SK-MEL-5 (cell line): ENCODE measurements around the gene ARHGAP24. TPM values are rescaled to one million over a fixed set of nuclear protein-coding genes. Genes with fewer than 3 reads are reported as not detected.
"Not testable (repeated sequence)": the region's sequence is repeated elsewhere in the genome, so short reads cannot be mapped to it uniquely, and the experiment has no call there.

Experiments used
- DNase-seq: peaks from one replicate; pipeline ENCODE4 v3.0.0-alpha.2; 2016; ENCODE audit warnings: low read depth, low spot score
- in situ Hi-C: cut with HindIII; loops from 2 replicates; pipeline ENCODE4 v1.10.0; 2016; ENCODE audit warnings: low sequenced_read_pairs, high pct_unique_total_duplicates, low pct_unique_long_range_greater_than_20kb
- total RNA-seq: library from RNA; depleted of rRNA; stranded (reverse); fragments of >200 nt; shearing (Covaris generic); gene quantifications from 2 replicates; pipeline ENCODE4 v1.2.3, GENCODE V29; 2014

ARHGAP24 gene
- total RNA-seq, 1 experiment from 2014 or later: 10.1 TPM

DNA sequence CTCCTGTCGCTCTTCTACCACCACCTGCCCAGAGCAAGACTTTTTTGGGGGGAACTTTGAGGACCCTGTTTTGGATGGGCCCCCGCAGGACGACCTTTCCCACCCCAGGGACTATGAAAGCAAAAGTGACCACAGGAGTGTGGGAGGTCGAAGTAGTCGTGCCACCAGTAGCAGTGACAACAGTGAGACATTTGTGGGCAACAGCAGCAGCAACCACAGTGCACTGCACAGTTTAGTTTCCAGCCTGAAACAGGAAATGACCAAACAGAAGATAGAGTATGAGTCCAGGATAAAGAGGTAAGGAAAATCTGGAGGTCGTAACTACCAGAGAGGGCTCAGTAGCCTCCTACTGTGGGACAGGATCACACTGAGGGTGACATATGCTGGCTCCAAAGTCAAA is 520.4 kb downstream of the ARHGAP24 start:
- in situ Hi-C loops: no loop called here
- no peak for DNase-seq

DNA sequence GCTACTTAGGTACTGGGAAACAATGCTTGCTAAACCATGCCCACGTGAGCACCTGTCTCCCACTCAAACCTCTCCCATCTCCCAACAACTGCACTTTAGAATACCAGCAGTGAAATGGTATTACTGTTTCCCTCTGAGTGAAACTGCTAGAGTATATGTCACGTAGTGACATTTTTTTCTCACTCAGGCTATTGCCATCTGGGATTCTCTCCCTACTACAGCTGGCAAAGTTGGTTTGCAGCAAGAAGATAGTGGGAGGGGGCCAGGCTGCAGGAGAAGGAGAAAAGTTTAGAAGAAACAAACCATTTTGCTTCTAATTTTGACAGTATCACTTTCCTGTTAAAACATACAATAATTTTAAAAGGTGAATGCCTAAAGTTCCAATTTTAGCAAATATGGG is 526.6 kb downstream of the ARHGAP24 start:
- DNase-seq: no peak

DNA sequence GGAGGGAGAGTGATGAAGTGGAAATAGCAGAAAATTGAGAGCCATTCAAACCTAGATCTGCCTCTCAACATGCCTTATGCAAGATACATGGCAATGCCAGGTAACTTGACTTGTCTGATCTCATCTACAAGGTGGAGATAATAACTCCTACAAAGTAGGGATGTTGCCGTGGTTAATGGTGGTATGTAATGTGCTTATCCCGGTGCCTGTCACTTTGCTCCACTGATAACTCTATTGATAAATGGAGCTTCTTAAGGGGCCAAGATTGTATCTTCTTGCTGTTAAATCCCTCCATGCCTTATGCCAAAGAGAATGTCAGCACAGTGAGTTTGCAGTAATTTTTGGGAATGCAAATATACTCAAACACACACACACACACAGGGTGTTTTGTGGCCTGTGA is 529.1 kb downstream of the ARHGAP24 start:
- DNase-seq: no peak
- in situ Hi-C loops: no loop called here

More for the DNA sequence above, 526.6 kb downstream of the ARHGAP24 start:
- in situ Hi-C loops: no loop called here

GRCh38 chr4:86006057-86006456 is 531.1 kb downstream of the ARHGAP24 start:
- DNase-seq: no peak
- in situ Hi-C loops: no loop called here

DNA sequence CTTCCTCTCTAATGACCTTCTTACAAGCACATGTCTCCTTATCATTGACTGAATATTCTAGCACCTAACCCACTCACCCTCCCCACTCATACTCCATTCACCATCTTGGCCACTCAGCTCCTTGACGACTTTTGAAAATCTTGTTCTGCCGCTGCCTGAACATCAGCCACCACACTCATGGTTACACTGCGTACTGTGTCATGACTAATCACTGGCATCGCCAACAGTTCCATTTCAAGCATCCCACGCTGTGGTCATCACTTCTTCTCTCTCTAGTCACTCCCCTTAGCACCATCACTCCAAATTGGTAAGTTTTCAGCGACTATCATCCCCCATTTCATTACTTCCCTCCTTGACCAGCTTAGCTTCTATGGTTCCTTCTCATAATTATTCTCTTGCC is 532.1 kb downstream of the ARHGAP24 start:
- no peak for DNase-seq
- in situ Hi-C loops: no loop called here

- DNase-seq: no peak
Measured at GRCh38 chr4:86011117-86011516, 536.2 kb downstream of the ARHGAP24 start.

GRCh38 chr4:86013621-86014020 is 538.7 kb downstream of the ARHGAP24 start:
- in situ Hi-C loops: no loop called here
- DNase-seq: no peak

More at GRCh38 chr4:86011117-86011516, 536.2 kb downstream of the ARHGAP24 start:
- in situ Hi-C loops: no loop called here

DNA sequence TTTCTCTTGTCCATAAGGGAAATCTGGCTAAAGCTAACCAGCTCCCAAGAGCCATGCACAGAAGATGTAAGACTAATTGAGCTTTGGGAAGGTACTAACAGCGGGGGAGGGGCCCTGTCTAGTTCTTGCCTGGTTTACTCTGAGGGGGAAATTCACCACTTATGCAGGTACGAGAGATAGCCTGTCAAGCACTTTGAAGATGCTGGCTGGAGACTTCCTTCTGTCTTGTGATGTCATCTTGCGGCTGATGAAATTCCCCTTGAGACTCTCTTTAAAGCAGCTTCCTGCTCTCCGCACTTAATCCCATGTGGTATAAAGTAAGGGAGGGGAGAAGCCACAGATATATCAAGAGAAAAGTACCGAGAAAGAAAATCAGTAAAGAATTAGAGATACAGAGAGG is 539.6 kb downstream of the ARHGAP24 start:
- in situ Hi-C loops: no loop called here
- DNase-seq: no peak

DNA sequence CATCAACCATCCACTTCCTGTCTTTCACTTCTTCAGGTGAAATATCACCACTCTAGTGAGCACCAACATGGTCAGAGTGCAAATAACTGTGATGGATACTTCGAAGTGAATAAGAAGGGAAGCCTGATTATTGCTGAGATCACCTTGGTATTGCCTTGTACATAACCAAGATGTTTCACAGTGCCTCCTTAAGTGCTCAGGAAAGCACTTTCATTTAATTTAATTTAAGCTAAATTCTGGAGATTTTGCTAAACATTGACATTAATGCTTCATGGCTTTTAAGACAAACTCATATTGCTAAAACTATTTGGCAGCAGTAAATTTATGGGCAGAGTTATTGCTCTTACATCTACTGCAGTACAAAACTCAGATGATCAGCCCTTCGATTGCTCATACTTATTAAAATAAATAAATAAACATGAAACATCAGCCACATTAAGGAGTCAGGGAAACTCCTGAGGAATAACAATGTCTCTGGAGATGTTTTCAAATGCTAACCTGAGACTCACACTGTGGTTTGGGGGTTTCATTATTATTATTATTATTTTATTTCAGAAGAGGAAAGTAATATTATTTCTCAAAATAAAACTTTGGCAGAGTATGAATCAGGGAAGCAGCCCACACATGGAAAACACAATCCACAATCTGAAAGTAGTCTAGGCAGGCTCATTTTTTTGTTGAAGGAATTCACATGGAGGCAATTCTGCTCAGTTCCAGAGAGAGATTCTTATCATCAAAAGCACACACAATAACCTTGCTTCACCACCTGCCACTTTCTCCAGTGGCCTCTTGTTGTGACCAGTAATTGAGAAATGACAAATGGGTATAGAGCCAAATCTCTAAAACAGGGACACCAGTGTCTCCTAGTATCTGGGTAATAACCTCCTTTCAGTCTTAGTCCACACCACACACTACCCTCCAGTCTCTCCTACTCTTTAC is 540.7 kb downstream of the ARHGAP24 start:
- no peak for DNase-seq
- in situ Hi-C loops: no loop called here

DNA sequence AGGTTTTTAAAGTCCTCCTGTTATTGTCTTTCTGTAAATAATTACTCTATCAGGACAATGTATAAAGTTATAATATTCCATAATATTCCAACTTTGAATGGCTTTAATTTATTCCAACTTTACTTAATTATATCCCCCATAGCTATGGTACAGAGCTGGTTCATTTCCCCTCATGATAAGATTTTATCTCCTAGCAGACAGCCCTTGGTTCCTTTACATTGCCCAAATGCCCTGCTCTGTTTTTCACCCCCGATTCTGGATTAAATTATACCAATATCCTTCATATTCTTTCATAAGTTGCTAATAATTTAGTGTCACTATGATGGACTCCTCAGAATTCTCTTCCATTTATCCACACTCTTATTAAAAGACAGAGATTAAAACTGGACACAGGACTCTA is 544.4 kb downstream of the ARHGAP24 start:
- in situ Hi-C loops: no loop called here
- DNase-seq: no peak

DNA sequence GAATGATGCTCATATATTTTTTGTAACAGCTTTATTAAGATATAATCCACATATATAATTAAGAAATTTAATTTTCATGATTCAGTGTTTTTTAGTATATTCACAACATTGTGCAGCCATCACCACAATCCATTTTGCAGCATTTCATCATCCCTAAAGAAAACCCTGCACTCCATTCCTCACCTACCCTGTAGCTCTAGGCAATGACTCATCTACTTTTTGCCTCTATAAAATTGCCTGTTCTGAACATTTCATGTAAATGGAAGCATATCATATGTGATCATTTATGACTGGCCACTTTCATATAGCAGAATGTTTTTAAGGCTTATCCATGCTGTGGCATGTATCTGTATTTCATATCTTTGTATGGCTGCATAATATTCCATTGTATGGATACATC is 545.0 kb downstream of the ARHGAP24 start:
- no peak for DNase-seq
- in situ Hi-C loops: no loop called here

GRCh38 chr4:86021671-86022070 is 546.7 kb downstream of the ARHGAP24 start:
- DNase-seq, in situ Hi-C loops: not testable (repeated sequence)

DNA sequence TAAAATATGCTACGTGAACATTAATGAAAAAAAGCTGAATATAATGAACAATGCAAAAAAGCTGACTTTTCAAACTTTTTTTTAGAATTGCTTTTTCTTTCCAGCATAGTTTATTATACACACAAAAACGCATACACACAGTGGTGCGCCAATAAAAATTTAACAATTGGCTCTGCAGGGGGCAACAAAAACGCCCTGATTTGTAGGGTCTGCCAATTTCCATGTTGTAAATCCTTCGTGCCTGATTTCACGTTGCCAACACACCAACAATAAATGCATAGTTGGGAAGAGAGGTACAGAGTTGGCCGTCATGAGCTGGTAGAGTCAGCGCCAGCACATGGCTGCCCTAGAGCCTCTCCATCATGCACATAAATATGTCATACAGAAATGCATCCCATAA is 551.8 kb downstream of the ARHGAP24 start:
- in situ Hi-C loops: no loop called here
- DNase-seq: no peak

GRCh38 chr4:86031927-86032326 is 557.0 kb downstream of the ARHGAP24 start:
- in situ Hi-C loops: no loop called here

GRCh38 chr4:86032476-86033022 is 557.6 kb downstream of the ARHGAP24 start:
- in situ Hi-C loops: no loop called here
- DNase-seq: no peak

More at GRCh38 chr4:86031927-86032326, 557.0 kb downstream of the ARHGAP24 start:
- DNase-seq: no peak

- in situ Hi-C loops: no loop called here
- no peak for DNase-seq
Measured at GRCh38 chr4:86033171-86033570, 558.2 kb downstream of the ARHGAP24 start.

GRCh38 chr4:86034616-86035015 is 559.7 kb downstream of the ARHGAP24 start:
- DNase-seq: no peak
- in situ Hi-C loops: no loop called here

DNA sequence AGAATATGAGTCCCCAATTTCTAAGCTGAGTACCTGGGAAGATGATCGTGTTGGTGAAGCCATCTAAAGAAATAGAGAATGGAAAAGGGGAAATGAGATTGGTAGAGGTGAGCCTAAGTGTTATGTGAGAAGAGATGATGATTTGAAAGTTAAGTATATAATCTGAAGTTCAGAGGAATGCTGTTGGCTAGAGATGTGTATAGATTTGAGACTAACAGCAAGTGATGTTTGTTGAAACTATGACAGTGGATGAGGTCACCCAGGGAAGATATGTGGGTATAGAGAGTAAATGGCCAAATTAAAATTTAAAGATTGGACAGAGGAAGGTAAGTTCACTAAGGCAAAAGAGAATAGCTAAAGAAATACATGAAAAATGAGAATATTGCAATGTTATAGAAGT is 560.7 kb downstream of the ARHGAP24 start:
- in situ Hi-C loops: no loop called here

GRCh38 chr4:86036736-86037135 is 561.8 kb downstream of the ARHGAP24 start:
- in situ Hi-C loops: no loop called here
- DNase-seq: no peak

More for the DNA sequence above, 560.7 kb downstream of the ARHGAP24 start:
- DNase-seq: no peak
